Measurements from ENCODE around the gene PTX3. TPM values are rescaled to one million over a fixed set of nuclear protein-coding genes. Genes with fewer than 3 reads are reported as not detected.

PTX3 gene
- total RNA-seq, 1 experiment from 2014 or later = 0.73 TPM

- Histone ChIP-seq H3K36me3 (replicated peaks; ENCODE audit: control insufficient read depth, insufficient read depth, low read length) (no peaks in the 10 kb centered on the region), H3K27me3 (ENCODE audit: control insufficient read depth, insufficient read depth, low read length) (peaks cover under 1% of the 10 kb centered on the region), H3K4me3 (ENCODE audit: insufficient read depth, low read depth, low read length) (no peak overlapping the region)
- no peak for DNase-seq
These were observed 7.5 kb downstream of the PTX3 start for GRCh38 chr3:157443905-157444796.

GRCh38 chr3:157444797-157445184 is 8.1 kb downstream of the PTX3 start:
- H3K36me3 ChIP-seq (replicated peaks; ENCODE audit: control insufficient read depth, insufficient read depth, low read length) = no peaks in the 10 kb centered on the region
- no peak for DNase-seq
- H3K27me3 ChIP-seq (ENCODE audit: control insufficient read depth, insufficient read depth, low read length) = no peaks in the 10 kb centered on the region
- no peak overlapping the region for H3K4me3 ChIP-seq (ENCODE audit: insufficient read depth, low read depth, low read length)

GRCh38 chr3:157445857-157446256 is 9.2 kb downstream of the PTX3 start:
- no peak for DNase-seq
- H3K36me3 ChIP-seq (replicated peaks; ENCODE audit: control insufficient read depth, insufficient read depth, low read length) = no peaks in the 10 kb centered on the region
- H3K27me3 ChIP-seq (ENCODE audit: control insufficient read depth, insufficient read depth, low read length) = no peaks in the 10 kb centered on the region
- no peak overlapping the region for H3K4me3 ChIP-seq (ENCODE audit: insufficient read depth, low read depth, low read length)

- DNase-seq = no peak
- Histone ChIP-seq H3K4me3 (ENCODE audit: insufficient read depth, low read depth, low read length) (no peak overlapping the region), H3K36me3 (replicated peaks; ENCODE audit: control insufficient read depth, insufficient read depth, low read length) (no peaks in the 10 kb centered on the region), H3K27me3 (ENCODE audit: control insufficient read depth, insufficient read depth, low read length) (no peaks in the 10 kb centered on the region)
These were observed 10.5 kb downstream of the PTX3 start for GRCh38 chr3:157447026-157447694.

DNA sequence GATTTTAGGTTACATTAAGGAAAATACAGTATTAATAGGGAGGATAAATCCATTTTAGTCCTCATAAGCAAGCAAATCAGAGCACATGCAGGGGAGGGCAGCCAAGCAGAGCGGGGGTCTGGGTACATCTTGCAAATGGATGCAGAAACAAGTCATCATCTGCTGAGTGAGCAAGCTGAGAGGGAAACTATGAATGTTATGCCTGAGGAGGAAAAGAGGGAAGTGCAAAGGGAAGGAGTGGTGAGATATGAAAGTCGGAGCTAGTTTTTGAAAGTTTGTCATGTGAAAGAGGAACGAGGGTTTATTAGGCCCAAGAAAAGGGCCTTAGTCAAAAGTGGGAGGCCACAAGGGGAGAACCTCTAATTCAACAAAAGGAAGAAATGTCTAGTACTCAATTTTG is 15.4 kb downstream of the PTX3 start:
- Histone ChIP-seq H3K36me3 (replicated peaks; ENCODE audit: control insufficient read depth, insufficient read depth, low read length) (no peaks in the 10 kb centered on the region), H3K4me3 (ENCODE audit: insufficient read depth, low read depth, low read length) (no peak overlapping the region), H3K27me3 (ENCODE audit: control insufficient read depth, insufficient read depth, low read length) (no peaks in the 10 kb centered on the region)
- DNase-seq = no peak

DNA sequence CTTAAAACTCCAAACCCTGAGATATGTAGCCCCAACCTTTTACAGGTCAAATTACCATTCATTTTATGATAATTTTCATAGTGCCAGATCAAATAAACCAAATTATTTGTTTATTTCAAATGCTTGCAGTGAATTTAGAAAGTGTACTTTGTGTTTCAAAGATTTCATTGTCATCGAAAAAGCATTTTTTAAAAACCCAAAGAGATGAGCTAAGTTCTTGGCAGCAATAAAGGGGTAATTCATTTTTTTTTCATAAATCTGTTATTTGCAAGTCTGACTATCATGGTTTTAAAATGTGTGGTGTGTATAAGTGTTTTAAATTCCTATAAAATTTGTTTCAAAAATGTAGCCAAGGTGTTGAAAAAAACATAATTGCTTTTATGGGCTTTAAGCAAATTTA is 17.2 kb downstream of the PTX3 start:
- DNase-seq = no peak
- Histone ChIP-seq H3K4me3 (ENCODE audit: insufficient read depth, low read depth, low read length) (no peak overlapping the region), H3K27me3 (ENCODE audit: control insufficient read depth, insufficient read depth, low read length) (no peaks in the 10 kb centered on the region), H3K36me3 (replicated peaks; ENCODE audit: control insufficient read depth, insufficient read depth, low read length) (no peaks in the 10 kb centered on the region)

DNA sequence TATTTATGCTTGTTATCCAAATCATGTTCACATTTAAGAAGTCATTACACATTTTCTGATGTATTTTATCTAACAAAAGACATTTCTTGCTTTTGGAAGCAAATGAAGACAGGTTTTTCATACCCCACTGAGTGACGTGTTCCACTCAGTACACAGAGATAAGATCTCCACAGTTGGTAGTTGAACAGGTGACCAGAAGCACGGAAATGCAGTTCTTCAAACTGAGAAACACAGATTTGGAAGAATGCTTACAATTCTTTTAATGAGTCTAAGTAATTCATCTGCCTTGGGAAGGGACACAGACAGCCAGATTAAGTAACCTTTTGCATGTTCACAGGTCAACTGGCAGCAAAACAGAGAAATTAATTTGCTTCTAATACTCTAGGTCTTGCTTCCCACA is 23.1 kb downstream of the PTX3 start:
- Histone ChIP-seq H3K36me3 (replicated peaks; ENCODE audit: control insufficient read depth, insufficient read depth, low read length) (no peaks in the 10 kb centered on the region), H3K4me3 (ENCODE audit: insufficient read depth, low read depth, low read length) (no peak overlapping the region), H3K27me3 (ENCODE audit: control insufficient read depth, insufficient read depth, low read length) (no peaks in the 10 kb centered on the region)
- DNase-seq = no peak

DNA sequence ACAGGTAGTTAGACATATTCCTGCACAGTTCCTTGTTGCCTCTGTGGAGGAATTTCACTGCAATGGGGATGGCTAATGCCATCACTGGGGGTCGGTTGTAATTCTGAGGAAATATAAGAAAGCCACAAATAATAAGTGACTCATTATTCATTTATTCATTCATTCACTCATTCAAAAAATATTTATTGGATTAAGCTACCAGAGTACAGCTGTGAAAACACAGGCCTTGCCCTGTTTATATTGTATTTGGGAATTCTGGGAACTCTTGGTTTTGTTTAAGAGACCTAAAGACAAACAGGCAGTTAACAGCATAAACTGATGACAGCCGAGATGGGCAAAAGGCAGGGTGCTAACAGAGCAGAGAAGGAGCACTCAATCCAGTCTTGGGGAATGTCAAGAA is 23.6 kb downstream of the PTX3 start:
- H3K4me3 ChIP-seq (ENCODE audit: insufficient read depth, low read depth, low read length) = no peak overlapping the region

DNA sequence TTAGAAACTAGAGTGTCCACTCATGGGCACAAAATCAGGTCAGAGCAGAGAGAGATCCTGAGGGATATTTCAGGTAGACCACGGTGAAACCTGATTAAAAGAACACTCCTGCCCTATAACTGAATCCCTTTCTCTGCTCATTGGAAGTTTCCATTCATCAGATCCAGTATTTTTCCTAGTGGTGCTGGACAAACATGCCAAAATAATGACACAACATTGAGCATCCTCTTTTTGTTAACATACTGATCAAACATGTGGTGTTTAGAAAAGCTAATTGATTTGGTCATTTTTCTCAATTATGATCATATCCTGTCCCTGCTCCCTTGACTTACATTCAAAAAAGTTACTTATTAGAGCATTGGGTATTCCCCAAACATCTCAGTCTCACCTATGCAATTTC is 27.2 kb downstream of the PTX3 start:
- H3K36me3 ChIP-seq (replicated peaks; ENCODE audit: control insufficient read depth, insufficient read depth, low read length) = no peaks in the 10 kb centered on the region
- H3K4me3 ChIP-seq (ENCODE audit: insufficient read depth, low read depth, low read length) = no peak overlapping the region
- DNase-seq = no peak
- no peaks in the 10 kb centered on the region for H3K27me3 ChIP-seq (ENCODE audit: control insufficient read depth, insufficient read depth, low read length)

More for the DNA sequence above, 23.6 kb downstream of the PTX3 start:
- Histone ChIP-seq H3K36me3 (replicated peaks; ENCODE audit: control insufficient read depth, insufficient read depth, low read length) (no peaks in the 10 kb centered on the region), H3K27me3 (ENCODE audit: control insufficient read depth, insufficient read depth, low read length) (no peaks in the 10 kb centered on the region)
- no peak for DNase-seq

GRCh38 chr3:157464321-157464720 is 27.7 kb downstream of the PTX3 start:
- Histone ChIP-seq H3K27me3 (ENCODE audit: control insufficient read depth, insufficient read depth, low read length) (no peaks in the 10 kb centered on the region), H3K4me3 (ENCODE audit: insufficient read depth, low read depth, low read length) (no peak overlapping the region), H3K36me3 (replicated peaks; ENCODE audit: control insufficient read depth, insufficient read depth, low read length) (no peaks in the 10 kb centered on the region)
- DNase-seq = no peak

- DNase-seq = no peak
- Histone ChIP-seq H3K4me3 (ENCODE audit: insufficient read depth, low read depth, low read length) (no peak overlapping the region), H3K27me3 (ENCODE audit: control insufficient read depth, insufficient read depth, low read length) (no peaks in the 10 kb centered on the region), H3K36me3 (replicated peaks; ENCODE audit: control insufficient read depth, insufficient read depth, low read length) (no peaks in the 10 kb centered on the region)
These were observed 29.1 kb downstream of the PTX3 start for GRCh38 chr3:157465741-157466140.

DNA sequence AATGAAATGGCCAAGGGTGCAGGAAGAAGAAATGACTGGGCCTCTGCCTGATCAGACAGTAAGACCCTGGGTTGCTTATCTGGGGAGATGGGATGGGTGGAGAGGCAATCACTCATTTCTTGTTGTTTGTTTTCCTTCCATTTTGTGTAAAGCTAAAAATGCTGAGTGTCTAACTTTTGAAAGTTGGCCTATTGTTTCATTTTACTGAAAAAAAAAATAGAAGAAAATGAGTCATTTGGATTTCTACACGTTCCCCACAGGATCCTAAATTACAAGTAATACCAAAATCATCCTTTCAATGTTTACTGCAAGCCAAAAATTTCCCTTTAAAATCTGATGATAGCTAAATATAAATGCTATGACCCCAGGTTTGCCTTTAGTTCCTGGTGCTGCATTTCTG is 30.6 kb downstream of the PTX3 start:
- DNase-seq = no peak
- H3K36me3 ChIP-seq (replicated peaks; ENCODE audit: control insufficient read depth, insufficient read depth, low read length) = no peaks in the 10 kb centered on the region
- H3K27me3 ChIP-seq (ENCODE audit: control insufficient read depth, insufficient read depth, low read length) = no peaks in the 10 kb centered on the region

GRCh38 chr3:157469561-157470294 is 33.1 kb downstream of the PTX3 start:
- Histone ChIP-seq H3K36me3 (replicated peaks; ENCODE audit: control insufficient read depth, insufficient read depth, low read length) (no peaks in the 10 kb centered on the region), H3K27me3 (ENCODE audit: control insufficient read depth, insufficient read depth, low read length) (no peaks in the 10 kb centered on the region), H3K4me3 (ENCODE audit: insufficient read depth, low read depth, low read length) (no peak overlapping the region)
- no peak for DNase-seq

More for the DNA sequence above, 30.6 kb downstream of the PTX3 start:
- no peak overlapping the region for H3K4me3 ChIP-seq (ENCODE audit: insufficient read depth, low read depth, low read length)

- Histone ChIP-seq H3K4me3 (ENCODE audit: insufficient read depth, low read depth, low read length) (no peak overlapping the region), H3K36me3 (replicated peaks; ENCODE audit: control insufficient read depth, insufficient read depth, low read length) (no peaks in the 10 kb centered on the region), H3K27me3 (ENCODE audit: control insufficient read depth, insufficient read depth, low read length) (no peaks in the 10 kb centered on the region)
- no peak for DNase-seq
These were observed 34.4 kb downstream of the PTX3 start for GRCh38 chr3:157471064-157471463.

DNA sequence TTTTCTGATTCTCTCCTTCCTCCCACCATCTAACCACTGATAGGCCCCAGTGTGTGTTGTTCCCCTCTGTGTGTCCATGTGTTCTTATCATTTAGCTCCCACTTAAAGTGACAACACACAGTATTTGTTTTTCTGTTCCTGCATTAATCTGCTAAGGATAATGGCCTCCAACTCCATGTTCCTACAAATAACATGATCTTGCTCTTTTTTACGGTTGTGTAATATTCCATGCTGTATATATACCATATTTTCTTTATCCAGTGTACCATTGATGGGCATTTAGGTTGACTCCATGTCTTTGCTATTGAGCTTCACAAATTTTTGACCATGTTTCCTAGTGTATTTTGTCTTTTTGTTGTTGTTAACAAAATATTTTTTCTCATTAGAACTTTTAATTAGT is 36.0 kb downstream of the PTX3 start:
- no peaks in the 10 kb centered on the region for H3K36me3 ChIP-seq (replicated peaks; ENCODE audit: control insufficient read depth, insufficient read depth, low read length)
- H3K27me3 ChIP-seq (ENCODE audit: control insufficient read depth, insufficient read depth, low read length) = no peaks in the 10 kb centered on the region
- no peak for DNase-seq
- H3K4me3 ChIP-seq (ENCODE audit: insufficient read depth, low read depth, low read length) = no peak overlapping the region
